ENCODE measurements around the gene CFAP91.
A peak's percentile ranks its signal among the peaks of the same experiment; 100 is the strongest.
"Not testable (repeated sequence)": the region's sequence is repeated elsewhere in the genome, so short reads cannot be mapped to it uniquely, and the experiment has no call there.

CFAP91 gene

GRCh38 chr3:119678209-119678608 lies 24.6 kb upstream of the CFAP91 start:
- DNase-seq: not testable (repeated sequence)

- DNase-seq: no peak
Measured at GRCh38 chr3:119679874-119680273, 22.9 kb upstream of the CFAP91 start.

GRCh38 chr3:119681279-119681678 lies 21.5 kb upstream of the CFAP91 start:
- DNase-seq: peak; percentile 59

GRCh38 chr3:119683421-119683820 lies 19.4 kb upstream of the CFAP91 start:
- no peak for DNase-seq

GRCh38 chr3:119690043-119690656 lies 12.7 kb upstream of the CFAP91 start:
- peak; percentile 66 for DNase-seq

GRCh38 chr3:119695480-119695879 lies 7.3 kb upstream of the CFAP91 start:
- peak; percentile 31 for DNase-seq

- no peak for DNase-seq
Measured at GRCh38 chr3:119697394-119697793, 5.4 kb upstream of the CFAP91 start.

GRCh38 chr3:119700269-119700919 lies 2.4 kb upstream of the CFAP91 start:
- no peak for DNase-seq

- no peak for DNase-seq
Measured at GRCh38 chr3:119700920-119701734, 1.7 kb upstream of the CFAP91 start.

- DNase-seq: no peak
Measured at GRCh38 chr3:119703820-119704531, 1.2 kb downstream of the CFAP91 start.

GRCh38 chr3:119715105-119715504 lies 12.3 kb downstream of the CFAP91 start:
- no peak for DNase-seq

- no peak for DNase-seq
Measured at GRCh38 chr3:119716998-119717397, 14.2 kb downstream of the CFAP91 start.

GRCh38 chr3:119717520-119717919 lies 14.7 kb downstream of the CFAP91 start:
- no peak for DNase-seq

GRCh38 chr3:119723022-119723421 lies 20.2 kb downstream of the CFAP91 start:
- DNase-seq: no peak

GRCh38 chr3:119726909-119727308 lies 24.1 kb downstream of the CFAP91 start:
- DNase-seq: no peak

GRCh38 chr3:119729996-119730395 lies 27.2 kb downstream of the CFAP91 start:
- DNase-seq: no peak

GRCh38 chr3:119731560-119732343 lies 28.9 kb downstream of the CFAP91 start:
- DNase-seq: peak; percentile 23

- no peak for DNase-seq
Measured at GRCh38 chr3:119733812-119734211, 31.0 kb downstream of the CFAP91 start.

GRCh38 chr3:119738741-119739140 lies 35.9 kb downstream of the CFAP91 start:
- no peak for DNase-seq

- no peak for DNase-seq
Measured at GRCh38 chr3:119741657-119742590, 39.1 kb downstream of the CFAP91 start.

GRCh38 chr3:119743921-119744320 lies 41.1 kb downstream of the CFAP91 start:
- DNase-seq: no peak
